ENCODE measurements around the gene GPD2. TPM values are rescaled to one million over a fixed set of nuclear protein-coding genes. Genes with fewer than 3 reads are reported as not detected.

GPD2 gene
- total RNA-seq, 1 donor from 2014 or later, result 19.1 TPM

GRCh38 chr2:156553714-156554442, 117.7 kb downstream of the GPD2 start:
- no peak for DNase-seq (ENCODE audit: low read depth)
- Histone ChIP-seq H3K4me3 (ENCODE audit: low read depth, low read length) (no peak overlapping the region), H3K36me3 (ENCODE audit: control insufficient read depth, insufficient read depth, low read length) (peaks cover 1% of the 10 kb centered on the region), H3K27me3 (ENCODE audit: control insufficient read depth, insufficient read depth, low read length) (no peaks in the 10 kb centered on the region)
- TF ChIP-seq CTCF (IDR thresholded peaks at IDR 0.05; ENCODE audit: insufficient read depth, low read length, poor library complexity, severe bottlenecking), result no peak

- DNase-seq (ENCODE audit: low read depth), result no peak
These were observed 125.1 kb downstream of the GPD2 start for GRCh38 chr2:156561326-156561725.

GRCh38 chr2:156562124-156562523, 125.9 kb downstream of the GPD2 start:
- TF ChIP-seq CTCF (IDR thresholded peaks at IDR 0.05; ENCODE audit: insufficient read depth, low read length, poor library complexity, severe bottlenecking), result no peak
- DNase-seq (ENCODE audit: low read depth), result no peak
- H3K4me3 ChIP-seq (ENCODE audit: low read depth, low read length), result no peak overlapping the region

More at GRCh38 chr2:156561326-156561725, 125.1 kb downstream of the GPD2 start:
- Histone ChIP-seq H3K4me3 (ENCODE audit: low read depth, low read length) (no peak overlapping the region), H3K36me3 (ENCODE audit: control insufficient read depth, insufficient read depth, low read length) (peaks cover 1% of the 10 kb centered on the region), H3K27me3 (ENCODE audit: control insufficient read depth, insufficient read depth, low read length) (no peaks in the 10 kb centered on the region)
- TF ChIP-seq CTCF (IDR thresholded peaks at IDR 0.05; ENCODE audit: insufficient read depth, low read length, poor library complexity, severe bottlenecking), result no peak

GRCh38 chr2:156563994-156564753, 128.0 kb downstream of the GPD2 start:
- H3K36me3 ChIP-seq (ENCODE audit: control insufficient read depth, insufficient read depth, low read length), result no peaks in the 10 kb centered on the region
- no peak overlapping the region for H3K4me3 ChIP-seq (ENCODE audit: low read depth, low read length)
- no peaks in the 10 kb centered on the region for H3K27me3 ChIP-seq (ENCODE audit: control insufficient read depth, insufficient read depth, low read length)
- DNase-seq (ENCODE audit: low read depth), result no peak
- TF ChIP-seq CTCF (IDR thresholded peaks at IDR 0.05; ENCODE audit: insufficient read depth, low read length, poor library complexity, severe bottlenecking), result no peak

More at GRCh38 chr2:156562124-156562523, 125.9 kb downstream of the GPD2 start:
- Histone ChIP-seq H3K27me3 (ENCODE audit: control insufficient read depth, insufficient read depth, low read length) (no peaks in the 10 kb centered on the region), H3K36me3 (ENCODE audit: control insufficient read depth, insufficient read depth, low read length) (peaks cover 1% of the 10 kb centered on the region)

GRCh38 chr2:156565066-156565710, 129.0 kb downstream of the GPD2 start:
- no peaks in the 10 kb centered on the region for H3K36me3 ChIP-seq (ENCODE audit: control insufficient read depth, insufficient read depth, low read length)
- H3K27me3 ChIP-seq (ENCODE audit: control insufficient read depth, insufficient read depth, low read length), result no peaks in the 10 kb centered on the region
- H3K4me3 ChIP-seq (ENCODE audit: low read depth, low read length), result no peak overlapping the region
- peak; percentile 14 for DNase-seq (ENCODE audit: low read depth)
- no peak for TF ChIP-seq CTCF (IDR thresholded peaks at IDR 0.05; ENCODE audit: insufficient read depth, low read length, poor library complexity, severe bottlenecking)

Data from kidney epithelial cell (primary cell).